A549 (cell line): Measurements from ENCODE around the gene DLGAP1. TPM values are rescaled to one million over a fixed set of nuclear protein-coding genes. Genes with fewer than 3 reads are reported as not detected.

ENCODE experiments used
- ATAC-seq, 2 experiments: fragments of 200-7000 bp in 1 of 2; fragments of >200 bp in 1 of 2; cut with Nextera tagmentation in 1 of 2; cut with Tn5 transposase in 1 of 2; 3 replicates each; pipeline versions ENCODE4 v1.8.0 to v1.9.1; 2018 to 2020; ENCODE audit warnings: mild to moderate bottlenecking in 1 of 2, moderate library complexity in 1 of 2
- CTCF ChIA-PET: fragments of 300-600 bp; sonication (Branson Sonifier 250); formaldehyde crosslinking; extraction: SDS; loops from one replicate; lab custom pipeline; 2021; ENCODE audit warnings: antibody characterized with exemption, inconsistent platforms; lab: Yijun Ruan, JAX
- POLR2A ChIA-PET: fragments of 350-600 bp; formaldehyde crosslinking; extraction: SDS; loops from one replicate; lab custom pipeline; 2021; ENCODE audit warnings: antibody characterized with exemption, inconsistent platforms; lab: Yijun Ruan, JAX
- DNase-seq, 2 experiments: peaks; one replicate each; pipeline versions ENCODE4 v3.0.0 to v3.0.0-alpha.2; 2011 to 2016; ENCODE audit warnings: low read depth in 1 of 2, low spot score in 1 of 2
- FAIRE-seq: peaks from 2 replicates; lab custom pipeline; 2011; peaks lifted over from hg19 to GRCh38; lab: Jason Lieb, UNC
- H3K27ac ChIP-seq, 2 experiments: fragments of >200 bp; sonication (Bioruptor Twin); formaldehyde crosslinking; 3 replicates each; pipeline ENCODE4 v1.5.1; 2016 to 2017
- H3K4me1 ChIP-seq: fragments of >200 bp; sonication (Bioruptor Twin); formaldehyde crosslinking; 3 replicates; pipeline ENCODE4 v1.6.1; 2016
- H3K4me2 ChIP-seq: fragments of >200 bp; sonication (Bioruptor Twin); formaldehyde crosslinking; 3 replicates; pipeline ENCODE4 v1.6.1; 2016
- H3K4me3 ChIP-seq: fragments of >200 bp; sonication (Bioruptor Twin); formaldehyde crosslinking; 3 replicates; pipeline ENCODE4 v1.5.1; 2016
- H3K9me3 ChIP-seq: fragments of >200 bp; sonication (Bioruptor Twin); formaldehyde crosslinking; 3 replicates; pipeline ENCODE4 v1.6.1; 2016
- CEBPB ChIP-seq, 2 experiments: fragments of >200 bp in 1 of 2; sonication (Bioruptor Twin) in 1 of 2; formaldehyde crosslinking in 1 of 2; IDR thresholded peaks; 2 replicates each; pipeline ENCODE4 v1.6.1; 2012 to 2016
- CHD2 ChIP-seq: fragments of 150-350 bp; IDR thresholded peaks from 2 replicates; pipeline ENCODE4 v1.6.1; 2014; ENCODE audit warnings: low read length; ENCODE audit not compliant: partially characterized antibody
- CHD4 ChIP-seq: fragments of 200-600 bp; sonication (generic); IDR thresholded peaks from 2 replicates; pipeline ENCODE4 v1.6.1; 2016; ENCODE audit warnings: antibody characterized with exemption, mild to moderate bottlenecking, borderline replicate concordance
- CTCF ChIP-seq: fragments of >200 bp; sonication (Bioruptor Twin); formaldehyde crosslinking; IDR thresholded peaks from 3 replicates; pipeline ENCODE4 v1.5.1; 2016
- EP300 ChIP-seq, 2 experiments: fragments of >200 bp; sonication (Bioruptor Twin); formaldehyde crosslinking; IDR thresholded peaks; 2 replicates in 1 of 2; 3 replicates in 1 of 2; pipeline ENCODE4 v1.6.1; 2016 to 2017
- FOSL2 ChIP-seq, 2 experiments: fragments of 450-650 bp in 1 of 2; fragments of >200 bp in 1 of 2; sonication (Bioruptor Twin) in 1 of 2; formaldehyde crosslinking; IDR thresholded peaks; 2 replicates each; pipeline versions ENCODE4 v1.5.0 to v1.6.1; 2016 to 2020; ENCODE audit warnings: mild to moderate bottlenecking in 1 of 2, moderate library complexity in 1 of 2
- GATA3 ChIP-seq: IDR thresholded peaks from 2 replicates; pipeline ENCODE4 v1.6.1; 2012; ENCODE audit warnings: borderline replicate concordance
- HDAC2 ChIP-seq: fragments of 200-600 bp; sonication (generic); IDR thresholded peaks from 2 replicates; pipeline ENCODE4 v1.6.1; 2016
- HEYL ChIP-seq: fragments of 250-450 bp; sonication (Bioruptor Pico); IDR thresholded peaks from 2 replicates; pipeline ENCODE4 v1.8.0; 2021; ENCODE audit warnings: mild to moderate bottlenecking, moderate library complexity
- HOXA7 ChIP-seq: fragments of 250-450 bp; sonication (Bioruptor Pico); IDR thresholded peaks from 2 replicates; pipeline ENCODE4 v1.5.0; 2020; ENCODE audit warnings: mild to moderate bottlenecking, moderate library complexity
- HOXB13 ChIP-seq: fragments of 250-450 bp; sonication (Bioruptor Pico); IDR thresholded peaks from 2 replicates; pipeline ENCODE4 v1.5.0; 2020; ENCODE audit warnings: low read depth, mild to moderate bottlenecking, moderate library complexity
- KDM5A ChIP-seq: fragments of 200-600 bp; sonication (generic); IDR thresholded peaks from 2 replicates; pipeline ENCODE4 v1.6.1; 2016; ENCODE audit warnings: antibody characterized with exemption, mild to moderate bottlenecking
- MAFK ChIP-seq: fragments of 450-650 bp; IDR thresholded peaks from 2 replicates; pipeline ENCODE4 v1.6.1; 2014; ENCODE audit not compliant: partially characterized antibody
- MAZ ChIP-seq: fragments of 150-350 bp; IDR thresholded peaks from 2 replicates; pipeline ENCODE4 v1.6.1; 2014; ENCODE audit warnings: antibody characterized with exemption, low read depth, low read length, borderline replicate concordance
- MYC ChIP-seq: IDR thresholded peaks from 2 replicates; pipeline ENCODE4 v1.6.1; 2012; ENCODE audit warnings: mild to moderate bottlenecking, inconsistent platforms, low read length, improper control_type of control experiment, borderline replicate concordance
- NFE2L2 ChIP-seq: fragments of 150-350 bp; conservative IDR thresholded peaks from 2 replicates; pipeline ENCODE4 v1.6.1; 2014; ENCODE audit warnings: low read length
- NR3C1 ChIP-seq: fragments of >200 bp; sonication (Bioruptor Twin); formaldehyde crosslinking; IDR thresholded peaks from 3 replicates; pipeline ENCODE4 v1.6.1; 2017
- POLR2A ChIP-seq: IDR thresholded peaks from 2 replicates; pipeline ENCODE4 v1.6.1; 2012; ENCODE audit warnings: mild to moderate bottlenecking, low read length
- RAD21 ChIP-seq, 2 experiments: fragments of >200 bp in 1 of 2; sonication (Bioruptor Twin) in 1 of 2; formaldehyde crosslinking in 1 of 2; IDR thresholded peaks in 1 of 2; conservative IDR thresholded peaks in 1 of 2; 2 replicates in 1 of 2; 3 replicates in 1 of 2; pipeline ENCODE4 v1.6.1; 2012 to 2018; ENCODE audit warnings: inconsistent platforms in 1 of 2
- RCOR1 ChIP-seq: fragments of 150-350 bp; IDR thresholded peaks from 2 replicates; pipeline ENCODE4 v1.6.1; 2014; ENCODE audit warnings: antibody characterized with exemption, low read length, low read depth
- SREBF2 ChIP-seq: fragments of 450-650 bp; IDR thresholded peaks from 2 replicates; pipeline ENCODE4 v1.6.1; 2014; ENCODE audit warnings: mild to moderate bottlenecking, moderate library complexity
- TP53 ChIP-seq: fragments of 250-450 bp; sonication (Bioruptor Pico); IDR thresholded peaks from 2 replicates; pipeline ENCODE4 v1.5.0; 2021; ENCODE audit warnings: mild to moderate bottlenecking, moderate library complexity
- ZNF302 ChIP-seq: fragments of 250-450 bp; sonication (Bioruptor Pico); IDR thresholded peaks from 2 replicates; pipeline ENCODE4 v1.9.0; 2021; ENCODE audit warnings: inconsistent platforms, mild to moderate bottlenecking, moderate library complexity
- ZSCAN20 ChIP-seq: fragments of 250-450 bp; sonication (Bioruptor Pico); IDR thresholded peaks from 2 replicates; pipeline ENCODE4 v1.8.0; 2022; ENCODE audit warnings: mild to moderate bottlenecking, moderate library complexity
- WGBS: methylation state at CpG from one replicate; pipeline ENCODE4 v1.1.6; 2017; ENCODE audit errors: missing lambda C conversion rate; 5-methylcytosine and 5-hydroxymethylcytosine counted together
- polyA plus RNA-seq, 4 experiments: library from polyadenylated mRNA; depleted of rRNA in 3 of 4; stranded (reverse); fragments of >200 nt; fragmentation: RNase III in 1 of 4; extraction: RNeasy Plus Mini Kit Qiagen cat#74134 plus additional on column Dnase treatment in 1 of 4; gene quantifications; 2 replicates in 3 of 4; 3 replicates in 1 of 4; pipeline ENCODE4 v1.2.3, GENCODE V29; 2011 to 2017
- TF ChIP-seq, protein P1 (sequence below): fragments of 200-600 bp; sonication (generic); IDR thresholded peaks from 2 replicates; pipeline ENCODE4 v1.6.1; 2016; ENCODE audit warnings: antibody characterized with exemption, mild to moderate bottlenecking, moderate library complexity
- TF ChIP-seq, protein P2 (sequence below): IDR thresholded peaks from 2 replicates; pipeline ENCODE4 v1.6.1; 2012
- TF ChIP-seq, protein P3 (sequence below): fragments of 450-650 bp; IDR thresholded peaks from 2 replicates; pipeline ENCODE4 v1.6.1; 2014; ENCODE audit warnings: antibody characterized with exemption
- TF ChIP-seq, protein P4 (sequence below): fragments of 150-350 bp; IDR thresholded peaks from 2 replicates; pipeline ENCODE4 v1.6.1; 2014; ENCODE audit warnings: low read depth, mild to moderate bottlenecking, low read length
- TF ChIP-seq, protein P5 (sequence below): fragments of >200 bp; sonication (Bioruptor Twin); formaldehyde crosslinking; IDR thresholded peaks from 3 replicates; pipeline ENCODE4 v1.6.1; 2016

DLGAP1 gene
- polyA plus RNA-seq, 2 of the 4 experiments (the other 2 are of a cell fraction): 0.04 to 0.12 TPM

GRCh38 chr18:3485153-3486149 lies 969.7 kb downstream of the DLGAP1 start:
- 90% methylated on average over 9 of the region's 9 CpGs for WGBS
- no peak for DNase-seq
- ChIA-PET POLR2A (no interaction called here), CTCF (interaction anchor here (0.5 to 1.3 kb wide), 2 partner anchors 7 to 111 kb away, joined by 3 to 5 read pairs; no protein-coding TSS in a partner anchor)
- H3K4me2 ChIP-seq: no peak overlapping the region
- TF ChIP-seq RCOR1 (no peak), MAZ (no peak), CHD4 (no peak), SREBF2 (no peak), EP300 (IDR thresholded peaks at IDR 0.05) (no peak), HOXB13 (CRISPR knock-in tag) (no peak), FOSL2 (IDR thresholded peaks at IDR 0.05) (no peak), FOSL2 (CRISPR knock-in tag; IDR thresholded peaks at IDR 0.05) (no peak), HEYL (CRISPR knock-in tag) (no peak), ZSCAN20 (no peak), KDM5A (no peak), CHD2 (no peak), CEBPB (IDR thresholded peaks at IDR 0.05) (no peak), MYC (no peak), GATA3 (no peak), MAFK (no peak)
- TF ChIP-seq, protein P1, sequence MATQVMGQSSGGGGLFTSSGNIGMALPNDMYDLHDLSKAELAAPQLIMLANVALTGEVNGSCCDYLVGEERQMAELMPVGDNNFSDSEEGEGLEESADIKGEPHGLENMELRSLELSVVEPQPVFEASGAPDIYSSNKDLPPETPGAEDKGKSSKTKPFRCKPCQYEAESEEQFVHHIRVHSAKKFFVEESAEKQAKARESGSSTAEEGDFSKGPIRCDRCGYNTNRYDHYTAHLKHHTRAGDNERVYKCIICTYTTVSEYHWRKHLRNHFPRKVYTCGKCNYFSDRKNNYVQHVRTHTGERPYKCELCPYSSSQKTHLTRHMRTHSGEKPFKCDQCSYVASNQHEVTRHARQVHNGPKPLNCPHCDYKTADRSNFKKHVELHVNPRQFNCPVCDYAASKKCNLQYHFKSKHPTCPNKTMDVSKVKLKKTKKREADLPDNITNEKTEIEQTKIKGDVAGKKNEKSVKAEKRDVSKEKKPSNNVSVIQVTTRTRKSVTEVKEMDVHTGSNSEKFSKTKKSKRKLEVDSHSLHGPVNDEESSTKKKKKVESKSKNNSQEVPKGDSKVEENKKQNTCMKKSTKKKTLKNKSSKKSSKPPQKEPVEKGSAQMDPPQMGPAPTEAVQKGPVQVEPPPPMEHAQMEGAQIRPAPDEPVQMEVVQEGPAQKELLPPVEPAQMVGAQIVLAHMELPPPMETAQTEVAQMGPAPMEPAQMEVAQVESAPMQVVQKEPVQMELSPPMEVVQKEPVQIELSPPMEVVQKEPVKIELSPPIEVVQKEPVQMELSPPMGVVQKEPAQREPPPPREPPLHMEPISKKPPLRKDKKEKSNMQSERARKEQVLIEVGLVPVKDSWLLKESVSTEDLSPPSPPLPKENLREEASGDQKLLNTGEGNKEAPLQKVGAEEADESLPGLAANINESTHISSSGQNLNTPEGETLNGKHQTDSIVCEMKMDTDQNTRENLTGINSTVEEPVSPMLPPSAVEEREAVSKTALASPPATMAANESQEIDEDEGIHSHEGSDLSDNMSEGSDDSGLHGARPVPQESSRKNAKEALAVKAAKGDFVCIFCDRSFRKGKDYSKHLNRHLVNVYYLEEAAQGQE: no peak
- TF ChIP-seq, protein P2, sequence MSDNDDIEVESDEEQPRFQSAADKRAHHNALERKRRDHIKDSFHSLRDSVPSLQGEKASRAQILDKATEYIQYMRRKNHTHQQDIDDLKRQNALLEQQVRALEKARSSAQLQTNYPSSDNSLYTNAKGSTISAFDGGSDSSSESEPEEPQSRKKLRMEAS: no peak
- TF ChIP-seq, protein P3, sequence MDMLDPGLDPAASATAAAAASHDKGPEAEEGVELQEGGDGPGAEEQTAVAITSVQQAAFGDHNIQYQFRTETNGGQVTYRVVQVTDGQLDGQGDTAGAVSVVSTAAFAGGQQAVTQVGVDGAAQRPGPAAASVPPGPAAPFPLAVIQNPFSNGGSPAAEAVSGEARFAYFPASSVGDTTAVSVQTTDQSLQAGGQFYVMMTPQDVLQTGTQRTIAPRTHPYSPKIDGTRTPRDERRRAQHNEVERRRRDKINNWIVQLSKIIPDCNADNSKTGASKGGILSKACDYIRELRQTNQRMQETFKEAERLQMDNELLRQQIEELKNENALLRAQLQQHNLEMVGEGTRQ: no peak
- TF ChIP-seq, protein P4, sequence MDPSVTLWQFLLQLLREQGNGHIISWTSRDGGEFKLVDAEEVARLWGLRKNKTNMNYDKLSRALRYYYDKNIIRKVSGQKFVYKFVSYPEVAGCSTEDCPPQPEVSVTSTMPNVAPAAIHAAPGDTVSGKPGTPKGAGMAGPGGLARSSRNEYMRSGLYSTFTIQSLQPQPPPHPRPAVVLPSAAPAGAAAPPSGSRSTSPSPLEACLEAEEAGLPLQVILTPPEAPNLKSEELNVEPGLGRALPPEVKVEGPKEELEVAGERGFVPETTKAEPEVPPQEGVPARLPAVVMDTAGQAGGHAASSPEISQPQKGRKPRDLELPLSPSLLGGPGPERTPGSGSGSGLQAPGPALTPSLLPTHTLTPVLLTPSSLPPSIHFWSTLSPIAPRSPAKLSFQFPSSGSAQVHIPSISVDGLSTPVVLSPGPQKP: no peak
- H3K4me1 ChIP-seq: no peaks in the 10 kb centered on the region
- H3K4me3 ChIP-seq: no peak overlapping the region
- no peak overlapping the region for H3K27ac ChIP-seq
- H3K9me3 ChIP-seq: no peaks in the 10 kb centered on the region
- no peak for ATAC-seq
- FAIRE-seq: no peak

GRCh38 chr18:3482258-3482657 lies 972.8 kb downstream of the DLGAP1 start:
- H3K27ac ChIP-seq: 0 out of 6 replicates have a peak overlapping the region, but pooled peaks of 1 of the 2 experiments have one; percentile 46
- ATAC-seq: no peak
- ChIA-PET POLR2A (no interaction called here), CTCF (interaction anchor here (1.1 to 1.6 kb wide), 6 partner anchors 9 to 184 kb away, joined by 3 to 5 read pairs (median 3); no protein-coding TSS in a partner anchor)
- FAIRE-seq: no peak
- no peak overlapping the region for H3K4me2 ChIP-seq
- H3K4me3 ChIP-seq: no peak overlapping the region
- no peaks in the 10 kb centered on the region for H3K4me1 ChIP-seq
- 76% methylated on average over 3 of the region's 3 CpGs for WGBS
- DNase-seq: no peak
- H3K9me3 ChIP-seq: no peaks in the 10 kb centered on the region
- TF ChIP-seq, protein P5, sequence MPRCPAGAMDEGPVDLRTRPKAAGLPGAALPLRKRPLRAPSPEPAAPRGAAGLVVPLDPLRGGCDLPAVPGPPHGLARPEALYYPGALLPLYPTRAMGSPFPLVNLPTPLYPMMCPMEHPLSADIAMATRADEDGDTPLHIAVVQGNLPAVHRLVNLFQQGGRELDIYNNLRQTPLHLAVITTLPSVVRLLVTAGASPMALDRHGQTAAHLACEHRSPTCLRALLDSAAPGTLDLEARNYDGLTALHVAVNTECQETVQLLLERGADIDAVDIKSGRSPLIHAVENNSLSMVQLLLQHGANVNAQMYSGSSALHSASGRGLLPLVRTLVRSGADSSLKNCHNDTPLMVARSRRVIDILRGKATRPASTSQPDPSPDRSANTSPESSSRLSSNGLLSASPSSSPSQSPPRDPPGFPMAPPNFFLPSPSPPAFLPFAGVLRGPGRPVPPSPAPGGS: no peak
- TF ChIP-seq ZSCAN20 (no peak), EP300 (IDR thresholded peaks at IDR 0.05) (no peak), RAD21 (conservative IDR thresholded peaks at IDR 0.05 in 1 of 2, IDR thresholded peaks at IDR 0.05 in 1 of 2) (no peak), NR3C1 (no peak), ZNF302 (CRISPR knock-in tag) (no peak), POLR2A (no peak), HDAC2 (no peak), HOXA7 (CRISPR knock-in tag) (no peak), CTCF (no peak), HOXB13 (CRISPR knock-in tag) (no peak), NFE2L2 (no peak), TP53 (CRISPR knock-in tag) (no peak)
